GM12878 (cell line): Measurements from ENCODE around the gene FAM76A. TPM values are rescaled to one million over a fixed set of nuclear protein-coding genes. Genes with fewer than 3 reads are reported as not detected.

ENCODE experiments used
- ATF7 ChIP-seq: fragments of 450-650 bp; IDR thresholded peaks from 2 replicates; pipeline ENCODE4 v1.6.1; 2016; ENCODE audit warnings: low read depth, mild to moderate bottlenecking
- CEBPB ChIP-seq, 2 experiments: fragments of 150-350 bp in 1 of 2; IDR thresholded peaks; 2 replicates each; pipeline ENCODE4 v1.6.1; 2012 to 2014; ENCODE audit warnings: low read depth in 2 of 2, low read length in 2 of 2, borderline replicate concordance in 1 of 2, inconsistent platforms in 1 of 2
- EGR1 ChIP-seq, 2 experiments: IDR thresholded peaks; 1 replicate in 1 of 2; 2 replicates in 1 of 2; pipeline ENCODE4 v1.6.1; 2011 to 2012; ENCODE audit warnings: low read depth in 2 of 2, low read length in 2 of 2, borderline replicate concordance in 1 of 2, mild to moderate bottlenecking in 1 of 2, moderate library complexity in 1 of 2
- FOS ChIP-seq: IDR thresholded peaks from 3 replicates; pipeline ENCODE4 v1.6.1; 2011; ENCODE audit warnings: borderline replicate concordance; ENCODE audit not compliant: insufficient read length; ENCODE audit errors: extremely low read depth
- FOXM1 ChIP-seq: IDR thresholded peaks from 2 replicates; pipeline ENCODE4 v1.6.1; 2012; ENCODE audit warnings: low read depth, mild to moderate bottlenecking, inconsistent platforms, low read length, moderate library complexity
- IKZF1 ChIP-seq: fragments of 450-650 bp; conservative IDR thresholded peaks from 2 replicates; pipeline ENCODE4 v1.6.1; 2017; ENCODE audit warnings: antibody characterized with exemption, mild to moderate bottlenecking
- MEF2B ChIP-seq: fragments of 450-650 bp; IDR thresholded peaks from 2 replicates; pipeline ENCODE4 v1.6.1; 2018; ENCODE audit warnings: mild to moderate bottlenecking, moderate library complexity; ENCODE audit not compliant: partially characterized antibody, poor library complexity, severe bottlenecking
- MTA2 ChIP-seq: fragments of 450-650 bp; IDR thresholded peaks from 2 replicates; pipeline ENCODE4 v1.6.1; 2016; ENCODE audit warnings: low read depth, mild to moderate bottlenecking, moderate library complexity
- NFIC ChIP-seq: IDR thresholded peaks from 2 replicates; pipeline ENCODE4 v1.6.1; 2012; ENCODE audit warnings: low read depth, mild to moderate bottlenecking, inconsistent platforms, low read length, moderate library complexity
- NFYA ChIP-seq: IDR thresholded peaks from 2 replicates; pipeline ENCODE4 v1.6.1; 2011; ENCODE audit warnings: low read depth, mild to moderate bottlenecking, low read length, improper control_type of control experiment, borderline replicate concordance
- RUNX3 ChIP-seq: IDR thresholded peaks from 2 replicates; pipeline ENCODE4 v1.6.1; 2012; ENCODE audit warnings: low read length, inconsistent platforms
- STAT3 ChIP-seq: IDR thresholded peaks from 2 replicates; pipeline ENCODE4 v1.6.1; 2011; ENCODE audit warnings: low read depth, low read length, improper control_type of control experiment
- TCF3 ChIP-seq: IDR thresholded peaks from 2 replicates; pipeline ENCODE4 v1.6.1; 2012; ENCODE audit warnings: low read depth, mild to moderate bottlenecking, low read length, borderline replicate concordance; ENCODE audit not compliant: insufficient read depth
- YY1 ChIP-seq: IDR thresholded peaks from 2 replicates; pipeline ENCODE4 v1.6.1; 2011; ENCODE audit warnings: low read depth, mild to moderate bottlenecking, low read length
- ZBTB40 ChIP-seq: fragments of 450-650 bp; IDR thresholded peaks from 2 replicates; pipeline ENCODE4 v1.6.1; 2016; ENCODE audit warnings: mild to moderate bottlenecking, moderate library complexity, borderline replicate concordance
- polyA plus RNA-seq, 11 experiments: library from polyadenylated mRNA; depleted of rRNA in 4 of 11; unstranded in 6 of 11; stranded (reverse) in 5 of 11; fragments of >200 nt; fragmentation: Nextera tagmentation in 4 of 11; fragmentation: Illumina TruSeq in 1 of 11; extraction: Ambion mirVana in 4 of 11; extraction: Trizol in 1 of 11; gene quantifications; 1 replicate in 1 of 11; 2 replicates in 10 of 11; pipeline versions ENCODE4 v1.2.1 to v1.2.3, GENCODE V29; 2011 to 2016; ENCODE audit warnings: inconsistent platforms in 2 of 11, missing spikeins in 2 of 11, low read depth in 1 of 11
- total RNA-seq, 4 experiments: library from RNA; depleted of rRNA in 3 of 4; stranded (reverse); fragments of >200 nt in 3 of 4; fragmentation: Illumina TruSeq in 1 of 4; extraction: Trizol in 1 of 4; gene quantifications; 2 replicates each; pipeline versions ENCODE4 v1.2.1 to v1.2.3, GENCODE V29; 2013 to 2021
- TF ChIP-seq, protein P1 (sequence below): fragments of 450-650 bp; IDR thresholded peaks from 2 replicates; pipeline ENCODE4 v1.6.1; 2017; ENCODE audit warnings: mild to moderate bottlenecking, moderate library complexity
- TF ChIP-seq, protein P2 (sequence below): fragments of 450-650 bp; IDR thresholded peaks from 2 replicates; pipeline ENCODE4 v1.6.1; 2017; ENCODE audit warnings: low read depth, mild to moderate bottlenecking, moderate library complexity

FAM76A gene
- total and polyA plus RNA-seq, 10 of the 15 experiments (the other 5 are each of a cell fraction or from before 2014, with no cell fraction given): 5.4 to 13.4 (median 7.6) TPM

DNA sequence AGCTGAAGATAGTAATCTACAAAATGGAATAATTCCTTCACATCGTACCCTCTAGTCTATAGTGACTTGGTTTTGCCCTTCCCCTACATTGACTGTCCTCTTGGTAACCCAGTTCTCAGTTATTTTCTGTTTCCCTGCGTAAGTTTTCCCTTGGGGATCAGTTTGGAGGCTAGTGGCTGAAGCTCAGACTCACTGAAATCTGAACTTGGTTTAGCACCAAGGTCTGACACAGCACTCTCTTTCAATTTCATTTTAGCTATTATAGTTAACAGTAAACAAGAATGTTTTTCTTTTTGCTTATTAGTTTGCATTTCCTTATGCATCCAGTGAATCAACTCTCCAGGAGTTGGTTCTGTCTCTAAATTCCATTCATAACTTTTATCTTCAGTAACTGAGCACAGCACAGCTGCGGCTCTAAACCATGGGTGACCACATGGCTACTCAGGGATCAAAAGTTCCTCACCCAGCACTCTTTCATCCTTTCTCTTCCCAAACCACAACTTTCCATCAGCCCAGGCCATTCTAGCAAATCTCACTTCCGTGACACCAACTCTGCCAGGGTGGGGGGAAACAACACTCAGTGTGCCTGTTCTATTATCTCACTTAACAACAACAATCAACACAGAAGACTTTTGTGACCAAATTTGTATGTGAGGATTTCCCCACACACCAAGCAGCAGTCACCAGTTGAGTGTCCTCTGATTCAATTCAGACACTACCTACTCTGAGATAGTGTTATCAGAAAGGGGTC, 36.2 kb upstream of the FAM76A start (continued):
- TF ChIP-seq, protein P1, sequence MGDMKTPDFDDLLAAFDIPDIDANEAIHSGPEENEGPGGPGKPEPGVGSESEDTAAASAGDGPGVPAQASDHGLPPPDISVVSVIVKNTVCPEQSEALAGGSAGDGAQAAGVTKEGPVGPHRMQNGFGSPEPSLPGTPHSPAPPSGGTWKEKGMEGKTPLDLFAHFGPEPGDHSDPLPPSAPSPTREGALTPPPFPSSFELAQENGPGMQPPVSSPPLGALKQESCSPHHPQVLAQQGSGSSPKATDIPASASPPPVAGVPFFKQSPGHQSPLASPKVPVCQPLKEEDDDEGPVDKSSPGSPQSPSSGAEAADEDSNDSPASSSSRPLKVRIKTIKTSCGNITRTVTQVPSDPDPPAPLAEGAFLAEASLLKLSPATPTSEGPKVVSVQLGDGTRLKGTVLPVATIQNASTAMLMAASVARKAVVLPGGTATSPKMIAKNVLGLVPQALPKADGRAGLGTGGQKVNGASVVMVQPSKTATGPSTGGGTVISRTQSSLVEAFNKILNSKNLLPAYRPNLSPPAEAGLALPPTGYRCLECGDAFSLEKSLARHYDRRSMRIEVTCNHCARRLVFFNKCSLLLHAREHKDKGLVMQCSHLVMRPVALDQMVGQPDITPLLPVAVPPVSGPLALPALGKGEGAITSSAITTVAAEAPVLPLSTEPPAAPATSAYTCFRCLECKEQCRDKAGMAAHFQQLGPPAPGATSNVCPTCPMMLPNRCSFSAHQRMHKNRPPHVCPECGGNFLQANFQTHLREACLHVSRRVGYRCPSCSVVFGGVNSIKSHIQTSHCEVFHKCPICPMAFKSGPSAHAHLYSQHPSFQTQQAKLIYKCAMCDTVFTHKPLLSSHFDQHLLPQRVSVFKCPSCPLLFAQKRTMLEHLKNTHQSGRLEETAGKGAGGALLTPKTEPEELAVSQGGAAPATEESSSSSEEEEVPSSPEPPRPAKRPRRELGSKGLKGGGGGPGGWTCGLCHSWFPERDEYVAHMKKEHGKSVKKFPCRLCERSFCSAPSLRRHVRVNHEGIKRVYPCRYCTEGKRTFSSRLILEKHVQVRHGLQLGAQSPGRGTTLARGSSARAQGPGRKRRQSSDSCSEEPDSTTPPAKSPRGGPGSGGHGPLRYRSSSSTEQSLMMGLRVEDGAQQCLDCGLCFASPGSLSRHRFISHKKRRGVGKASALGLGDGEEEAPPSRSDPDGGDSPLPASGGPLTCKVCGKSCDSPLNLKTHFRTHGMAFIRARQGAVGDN: no peak
- TF ChIP-seq MEF2B (peak; percentile 94), ZBTB40 (0 out of 2 replicates have a peak, but pooled peaks have one; percentile 16), IKZF1 (peak; percentile 59), CEBPB (IDR thresholded peaks at IDR 0.05; ENCODE audit: borderline replicate concordance in 1 of 2, low read depth in 2 of 2, low read length in 2 of 2) (no peak), MTA2 (no peak), ATF7 (peak; percentile 57), FOS (no peak), STAT3 (peak; percentile 35; the same call in 1 of the 2 replicates), TCF3 (no peak), NFIC (0 out of 2 replicates have a peak, but pooled peaks have one; percentile 46), NFYA (no peak), EGR1 (IDR thresholded peaks at IDR 0.05; ENCODE audit: borderline replicate concordance in 1 of 2, low read depth in 2 of 2, low read length in 2 of 2) (no peak), YY1 (no peak), FOXM1 (peak; percentile 28; the same call in 1 of the 2 replicates), RUNX3 (peak; percentile 72)
- TF ChIP-seq, protein P2, sequence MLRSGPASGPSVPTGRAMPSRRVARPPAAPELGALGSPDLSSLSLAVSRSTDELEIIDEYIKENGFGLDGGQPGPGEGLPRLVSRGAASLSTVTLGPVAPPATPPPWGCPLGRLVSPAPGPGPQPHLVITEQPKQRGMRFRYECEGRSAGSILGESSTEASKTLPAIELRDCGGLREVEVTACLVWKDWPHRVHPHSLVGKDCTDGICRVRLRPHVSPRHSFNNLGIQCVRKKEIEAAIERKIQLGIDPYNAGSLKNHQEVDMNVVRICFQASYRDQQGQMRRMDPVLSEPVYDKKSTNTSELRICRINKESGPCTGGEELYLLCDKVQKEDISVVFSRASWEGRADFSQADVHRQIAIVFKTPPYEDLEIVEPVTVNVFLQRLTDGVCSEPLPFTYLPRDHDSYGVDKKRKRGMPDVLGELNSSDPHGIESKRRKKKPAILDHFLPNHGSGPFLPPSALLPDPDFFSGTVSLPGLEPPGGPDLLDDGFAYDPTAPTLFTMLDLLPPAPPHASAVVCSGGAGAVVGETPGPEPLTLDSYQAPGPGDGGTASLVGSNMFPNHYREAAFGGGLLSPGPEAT: peak; percentile 67; the same call in 1 of the 2 replicates
